ENCODE results near the gene MTRF1. TPM values are rescaled to one million over a fixed set of nuclear protein-coding genes. Genes with fewer than 3 reads are reported as not detected.
"Not testable (repeated sequence)": the region's sequence is repeated elsewhere in the genome, so short reads cannot be mapped to it uniquely, and the experiment has no call there.

The MTRF1 gene
- total RNA-seq, 3 donors from 2014 or later, result 12.8 to 14.5 (median 13.1) TPM

DNA sequence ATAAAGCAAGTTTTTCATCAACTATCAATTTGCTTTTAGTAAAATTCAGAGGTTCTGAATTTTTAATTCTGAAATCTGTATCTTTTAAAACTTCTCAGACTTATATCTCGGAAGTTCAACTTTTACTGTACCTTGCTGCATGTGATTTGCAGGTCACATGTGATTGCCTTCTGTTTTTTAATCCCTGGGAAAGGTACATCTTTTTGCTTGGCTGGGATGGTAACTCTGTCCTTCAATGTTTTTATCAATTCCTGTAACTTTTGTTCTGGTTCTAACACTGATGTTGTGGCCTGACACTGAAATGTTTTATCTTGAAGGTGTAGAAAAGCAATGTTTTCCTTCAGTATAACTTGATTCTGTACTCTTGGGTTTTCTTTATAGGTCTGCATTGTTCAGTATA lies 31.5 kb upstream of the MTRF1 start:
- Mint-ChIP-seq H3K4me3 (no peak overlapping the region), H3K9me3 (no peaks in the 10 kb centered on the region), H3K4me1 (ENCODE audit: low read depth) (peaks cover 4% of the 10 kb centered on the region), H3K27me3 (ENCODE audit: low read depth) (peaks cover 2% of the 10 kb centered on the region), H3K36me3 (ENCODE audit: insufficient read depth) (peaks cover 2% of the 10 kb centered on the region)
- DNase-seq (no peak), ATAC-seq (no peak)

- Mint-ChIP-seq H3K27me3 (ENCODE audit: low read depth) (peaks cover 2% of the 10 kb centered on the region), H3K36me3 (ENCODE audit: insufficient read depth) (peaks cover 2% of the 10 kb centered on the region), H3K9me3 (no peaks in the 10 kb centered on the region), H3K4me1 (ENCODE audit: low read depth) (no peaks in the 10 kb centered on the region), H3K4me3 (no peak overlapping the region)
- ATAC-seq (no peak), DNase-seq (no peak)
Observed at GRCh38 chr13:41293272-41293671, 29.9 kb upstream of the MTRF1 start.

- DNase-seq (no peak), ATAC-seq (no peak)
- Mint-ChIP-seq H3K4me3 (no peak overlapping the region), H3K36me3 (ENCODE audit: insufficient read depth) (peaks cover 2% of the 10 kb centered on the region), H3K4me1 (ENCODE audit: low read depth) (peaks cover 12% of the 10 kb centered on the region), H3K27me3 (ENCODE audit: low read depth) (peaks cover 2% of the 10 kb centered on the region), H3K9me3 (no peaks in the 10 kb centered on the region)
Observed at GRCh38 chr13:41291246-41291645, 27.9 kb upstream of the MTRF1 start.

GRCh38 chr13:41289463-41289881 lies 26.1 kb upstream of the MTRF1 start:
- ATAC-seq (no peak), DNase-seq (no peak)
- H3K27me3 Mint-ChIP-seq (ENCODE audit: low read depth), result peaks cover 2% of the 10 kb centered on the region
- H3K36me3 Mint-ChIP-seq (ENCODE audit: insufficient read depth), result no peaks in the 10 kb centered on the region
- peaks cover 23% of the 10 kb centered on the region for H3K4me1 Mint-ChIP-seq (ENCODE audit: low read depth)
- H3K4me3 Mint-ChIP-seq, result no peak overlapping the region
- H3K9me3 Mint-ChIP-seq, result no peaks in the 10 kb centered on the region

DNA sequence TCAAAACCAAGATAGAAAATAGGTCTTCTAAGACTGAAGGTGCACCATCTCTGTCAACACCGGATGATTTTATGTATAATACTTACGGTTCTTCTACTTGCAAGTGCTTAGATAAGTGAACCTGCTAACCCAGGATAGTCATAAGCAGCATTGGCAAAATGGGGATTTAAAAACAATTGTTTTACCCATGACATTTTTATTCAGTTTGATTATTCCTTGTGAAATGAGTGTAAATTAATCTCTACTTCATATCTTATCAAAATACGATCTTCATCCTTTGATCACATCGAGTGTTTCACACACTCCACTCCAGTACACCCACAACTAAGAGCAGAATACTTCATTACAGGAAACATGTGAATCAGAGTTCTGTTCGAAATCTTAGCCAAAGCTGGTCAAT lies 23.0 kb upstream of the MTRF1 start:
- no peaks in the 10 kb centered on the region for H3K27me3 Mint-ChIP-seq (ENCODE audit: low read depth)
- peak overlapping the region; percentile 20 for H3K4me3 Mint-ChIP-seq
- DNase-seq, result no peak
- no peaks in the 10 kb centered on the region for H3K36me3 Mint-ChIP-seq (ENCODE audit: insufficient read depth)
- peak; percentile 85 to 87 for ATAC-seq
- H3K4me1 Mint-ChIP-seq (ENCODE audit: low read depth), result peaks cover 23% of the 10 kb centered on the region
- H3K9me3 Mint-ChIP-seq, result no peaks in the 10 kb centered on the region

DNA sequence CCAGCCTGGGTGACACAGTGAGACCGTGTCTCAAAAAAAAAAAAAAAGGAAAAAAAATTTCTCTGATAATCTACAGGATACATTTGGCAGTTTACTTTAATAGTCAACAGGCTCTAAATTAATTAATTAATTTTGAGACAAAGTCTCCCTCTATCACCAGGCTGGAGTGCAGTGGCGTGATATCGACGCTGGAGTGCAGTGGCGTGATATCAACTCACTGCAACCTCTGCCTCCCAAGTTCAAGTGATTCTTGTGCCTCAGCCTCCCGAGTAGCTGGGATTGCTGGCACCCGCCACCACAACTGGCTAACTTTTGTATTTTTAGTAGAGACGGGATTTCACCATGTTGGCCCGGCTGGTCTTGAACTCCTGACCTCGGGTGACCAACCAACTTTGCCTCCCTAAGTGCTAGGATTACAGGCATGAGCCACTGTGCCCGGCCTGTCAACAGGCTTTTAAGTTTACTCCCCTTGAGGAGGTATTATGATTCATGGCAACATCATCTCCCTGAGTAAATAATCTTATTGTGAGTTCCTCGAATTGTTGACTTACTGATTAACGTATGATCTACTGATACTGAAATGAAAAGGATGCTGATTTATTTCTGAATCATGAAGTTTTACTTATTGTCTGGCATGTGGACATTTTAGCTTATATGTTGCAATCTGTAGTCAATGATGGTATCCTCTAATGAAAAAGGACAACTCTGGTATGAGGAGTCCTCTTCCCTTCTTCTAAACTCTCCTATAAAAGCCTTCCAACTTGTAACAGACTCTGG lies 21.3 kb upstream of the MTRF1 start:
- no peak overlapping the region for H3K4me3 Mint-ChIP-seq
- H3K4me1 Mint-ChIP-seq (ENCODE audit: low read depth), result peaks cover 23% of the 10 kb centered on the region
- H3K9me3 Mint-ChIP-seq, result no peaks in the 10 kb centered on the region
- H3K36me3 Mint-ChIP-seq (ENCODE audit: insufficient read depth), result no peaks in the 10 kb centered on the region
- ATAC-seq, result no peak
- no peaks in the 10 kb centered on the region for H3K27me3 Mint-ChIP-seq (ENCODE audit: low read depth)
- DNase-seq, result no peak

GRCh38 chr13:41282129-41282571 lies 18.8 kb upstream of the MTRF1 start:
- Mint-ChIP-seq H3K9me3 (no peaks in the 10 kb centered on the region), H3K4me3 (no peak overlapping the region), H3K4me1 (ENCODE audit: low read depth) (peaks cover 22% of the 10 kb centered on the region), H3K36me3 (ENCODE audit: insufficient read depth) (no peaks in the 10 kb centered on the region), H3K27me3 (ENCODE audit: low read depth) (no peaks in the 10 kb centered on the region)
- DNase-seq (no peak), ATAC-seq (no peak)

DNA sequence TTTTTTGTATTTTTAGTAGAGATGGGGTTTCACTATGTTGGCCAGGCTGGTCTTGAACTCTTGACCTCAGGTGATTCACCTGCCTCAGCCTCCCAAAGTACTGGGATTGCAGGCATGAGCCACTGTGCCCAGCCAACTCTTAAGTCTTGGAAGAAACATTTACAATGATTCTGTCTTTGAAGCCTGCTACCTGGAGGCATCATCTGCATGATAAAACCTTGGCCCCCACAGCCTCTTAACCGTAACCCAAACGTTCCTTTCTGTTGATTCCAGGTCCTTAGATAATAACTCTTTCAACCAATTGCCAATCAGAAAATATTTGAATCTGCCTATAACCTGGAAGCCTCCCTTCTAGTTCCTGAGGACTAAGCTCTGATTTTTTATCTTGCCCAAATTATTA lies 15.8 kb upstream of the MTRF1 start:
- ATAC-seq; H3K27me3 Mint-ChIP-seq (ENCODE audit: low read depth); H3K9me3 Mint-ChIP-seq; H3K4me3 Mint-ChIP-seq; DNase-seq; H3K4me1 Mint-ChIP-seq (ENCODE audit: low read depth); H3K36me3 Mint-ChIP-seq (ENCODE audit: insufficient read depth): not testable (repeated sequence)

DNA sequence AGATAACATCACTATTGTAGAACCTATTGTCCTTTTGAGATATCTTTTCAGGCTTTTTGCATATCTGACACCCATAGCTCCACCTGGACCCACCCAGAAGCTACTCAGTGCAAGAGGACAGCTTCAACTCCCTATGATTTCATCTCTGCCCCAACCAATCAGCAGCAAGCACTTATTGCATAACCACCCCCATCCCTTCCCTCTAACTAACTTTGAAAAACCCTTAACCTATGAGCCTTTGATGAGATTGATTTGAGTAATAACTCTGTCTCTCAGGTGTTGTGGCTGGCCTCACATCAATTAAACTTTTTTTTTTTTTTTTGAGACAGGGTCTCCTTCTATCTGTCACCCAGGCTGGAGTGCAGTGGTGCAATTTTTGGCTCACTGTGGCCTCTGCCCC lies 13.4 kb upstream of the MTRF1 start:
- no peaks in the 10 kb centered on the region for H3K9me3 Mint-ChIP-seq
- peaks cover 6% of the 10 kb centered on the region for H3K4me1 Mint-ChIP-seq (ENCODE audit: low read depth)
- H3K27me3 Mint-ChIP-seq (ENCODE audit: low read depth), result no peaks in the 10 kb centered on the region
- DNase-seq (no peak), ATAC-seq (no peak)
- H3K4me3 Mint-ChIP-seq, result no peak overlapping the region
- H3K36me3 Mint-ChIP-seq (ENCODE audit: insufficient read depth), result no peaks in the 10 kb centered on the region

DNA sequence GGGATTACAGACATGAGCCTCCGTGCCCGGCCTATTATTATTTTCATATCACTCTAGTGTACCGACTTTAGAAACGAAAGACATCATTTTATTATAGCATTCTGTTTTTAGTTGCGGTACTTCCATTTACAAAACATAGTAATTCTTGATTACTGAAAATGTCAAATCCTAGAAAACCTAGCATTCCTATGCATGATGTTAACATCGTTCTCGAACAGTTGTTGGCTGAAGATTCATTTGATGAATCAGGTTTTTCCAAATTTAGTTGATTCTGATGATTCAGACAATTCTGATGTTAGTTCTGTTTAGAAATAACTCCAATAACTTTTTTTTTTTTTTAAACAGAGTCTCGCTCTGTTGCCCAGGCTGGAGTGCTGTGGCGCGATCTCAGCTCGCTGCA lies 11.5 kb upstream of the MTRF1 start:
- Mint-ChIP-seq H3K27me3 (ENCODE audit: low read depth) (no peaks in the 10 kb centered on the region), H3K36me3 (ENCODE audit: insufficient read depth) (no peaks in the 10 kb centered on the region), H3K4me1 (ENCODE audit: low read depth) (peaks cover 14% of the 10 kb centered on the region), H3K4me3 (no peak overlapping the region), H3K9me3 (no peaks in the 10 kb centered on the region)
- no peak for DNase-seq
- no peak for ATAC-seq

GRCh38 chr13:41273831-41274441 lies 10.6 kb upstream of the MTRF1 start:
- H3K27me3 Mint-ChIP-seq (ENCODE audit: low read depth), result no peaks in the 10 kb centered on the region

GRCh38 chr13:41271456-41272285 lies 8.3 kb upstream of the MTRF1 start:
- DNase-seq, result no peak
- peak overlapping the region; percentile 38 for H3K4me3 Mint-ChIP-seq
- H3K27me3 Mint-ChIP-seq (ENCODE audit: low read depth), result no peaks in the 10 kb centered on the region
- peak; percentile 34 to 54 for ATAC-seq
- H3K36me3 Mint-ChIP-seq (ENCODE audit: insufficient read depth), result no peaks in the 10 kb centered on the region
- H3K9me3 Mint-ChIP-seq, result peaks cover 4% of the 10 kb centered on the region
- H3K4me1 Mint-ChIP-seq (ENCODE audit: low read depth), result peaks cover 15% of the 10 kb centered on the region

More at GRCh38 chr13:41273831-41274441, 10.6 kb upstream of the MTRF1 start:
- DNase-seq, result no peak
- Mint-ChIP-seq H3K36me3 (ENCODE audit: insufficient read depth) (no peaks in the 10 kb centered on the region), H3K9me3 (no peaks in the 10 kb centered on the region), H3K4me1 (ENCODE audit: low read depth) (peaks cover 14% of the 10 kb centered on the region), H3K4me3 (no peak overlapping the region)
- ATAC-seq, result no peak

- Mint-ChIP-seq H3K9me3 (peaks cover 4% of the 10 kb centered on the region), H3K36me3 (ENCODE audit: insufficient read depth) (no peaks in the 10 kb centered on the region), H3K4me3 (no peak overlapping the region), H3K27me3 (ENCODE audit: low read depth) (no peaks in the 10 kb centered on the region), H3K4me1 (ENCODE audit: low read depth) (peaks cover 15% of the 10 kb centered on the region)
- ATAC-seq, result no peak
- DNase-seq, result no peak
Observed at GRCh38 chr13:41268764-41269163, 5.4 kb upstream of the MTRF1 start.

DNA sequence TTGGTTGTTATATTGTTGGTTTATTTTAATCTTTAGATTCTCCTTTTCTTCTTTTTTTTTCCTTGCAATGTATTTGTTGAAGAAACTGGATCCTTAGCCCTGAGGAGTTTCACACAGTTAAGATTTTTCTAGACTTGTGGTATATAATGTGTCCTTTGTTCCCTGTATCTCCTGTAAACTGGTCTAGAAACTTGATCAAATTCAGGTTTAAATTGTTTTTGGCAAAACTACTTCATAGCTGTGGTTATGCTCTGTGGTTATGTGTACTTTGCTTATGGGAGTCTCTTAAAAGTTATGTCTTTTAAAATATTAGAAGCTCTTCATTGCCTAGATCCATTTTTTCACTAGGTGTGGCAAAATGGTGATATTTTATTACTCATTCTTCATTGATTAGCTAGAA lies 3.7 kb upstream of the MTRF1 start:
- ATAC-seq (no peak), DNase-seq (no peak)
- Mint-ChIP-seq H3K4me3 (no peak overlapping the region), H3K36me3 (ENCODE audit: insufficient read depth) (no peaks in the 10 kb centered on the region), H3K27me3 (ENCODE audit: low read depth) (no peaks in the 10 kb centered on the region), H3K9me3 (peaks cover 4% of the 10 kb centered on the region), H3K4me1 (ENCODE audit: low read depth) (peaks cover 24% of the 10 kb centered on the region)
